HepG2 (cell line): ENCODE data around the gene ZNF546.

Experiments
- POLR2A ChIP-seq, 2 experiments: IDR thresholded peaks; 2 replicates each; pipeline ENCODE4 v1.6.1; 2011; ENCODE audit warnings: low read depth in 2 of 2, low read length in 2 of 2, mild to moderate bottlenecking in 1 of 2, moderate library complexity in 1 of 2; ENCODE audit not compliant: insufficient read depth in 1 of 2
- RFX1 ChIP-seq: fragments of 450-650 bp; IDR thresholded peaks from 2 replicates; pipeline ENCODE4 v1.6.1; 2017
- ZNF143 ChIP-seq: sonication (generic); formaldehyde crosslinking; IDR thresholded peaks from 2 replicates; pipeline ENCODE4 v1.4.0; 2020; ENCODE audit warnings: missing genetic modification reagents

DNA sequence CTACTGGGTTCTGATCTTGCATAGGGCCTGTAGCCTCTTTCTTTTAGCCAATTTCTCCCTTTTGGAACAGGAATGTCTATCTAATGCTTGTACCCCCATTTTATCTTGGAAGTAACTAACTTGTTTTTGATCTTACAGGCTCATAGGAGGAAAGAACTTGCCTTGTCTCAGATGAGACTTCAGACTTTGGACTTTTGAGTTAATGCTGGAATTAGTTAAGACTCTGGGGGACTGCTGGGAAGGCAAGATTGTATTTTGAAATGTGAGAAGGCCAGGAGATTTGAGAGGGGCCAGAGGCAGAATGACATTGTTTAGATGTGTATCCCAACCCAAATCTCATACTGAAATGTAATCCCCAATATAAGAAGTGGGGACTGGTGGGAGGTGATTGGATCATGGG is 2.5 kb upstream of the ZNF546 start:
- TF ChIP-seq RFX1: no peak
- no peak for TF ChIP-seq ZNF143 (CRISPR knock-in tag)
- TF ChIP-seq POLR2A (IDR thresholded peaks at IDR 0.05; ENCODE audit: insufficient read depth in 1 of 2, low read depth in 2 of 2, low read length in 2 of 2): no peak
